Measurements from ENCODE around the gene CRACDL.

- TF ChIP-seq CTCF (IDR thresholded peaks at IDR 0.05; ENCODE audit: insufficient read depth, low read length), result no peak
- no peak for TF ChIP-seq POLR2AphosphoS5 (IDR thresholded peaks at IDR 0.05; ENCODE audit: low read depth)
- no peak for TF ChIP-seq REST (IDR thresholded peaks at IDR 0.05; ENCODE audit: insufficient replicate concordance, low read depth)
- TF ChIP-seq SPI1 (IDR thresholded peaks at IDR 0.05; ENCODE audit: borderline replicate concordance, low read depth), result no peak
- no peak for TF ChIP-seq GABPA (IDR thresholded peaks at IDR 0.05; ENCODE audit: low read depth)
Observed at GRCh38 chr2:98777076-98777475, 158.9 kb downstream of the CRACDL start.
